DND-41 (cell line): ENCODE data around the gene LRPPRC.

Experiments
- ATAC-seq: fragments of 200-7000 bp; cut with Tn5 transposase; 3 replicates; pipeline ENCODE4 v1.9.1; 2021; ENCODE audit warnings: low read depth; ENCODE audit not compliant: insufficient read depth
- DNase-seq: peaks from one replicate; pipeline ENCODE4 v3.0.0-alpha.2; 2020
- H2AFZ ChIP-seq: 2 replicates; pipeline ENCODE4 v1.6.0; 2012; ENCODE audit warnings: low read depth, low read length
- H3K27ac ChIP-seq: 2 replicates; pipeline ENCODE4 v1.5.1; 2012; ENCODE audit warnings: low read length, inconsistent platforms
- H3K27me3 ChIP-seq: fragments of 200-600 bp; sonication (generic); 2 replicates; pipeline ENCODE4 v1.6.0; 2012; ENCODE audit warnings: low read length, mild to moderate bottlenecking, inconsistent platforms; ENCODE audit not compliant: insufficient read depth, poor library complexity
- H3K36me3 ChIP-seq: 2 replicates; pipeline ENCODE4 v1.5.1; 2012; ENCODE audit warnings: low read length, inconsistent platforms; ENCODE audit not compliant: insufficient read depth
- H3K4me1 ChIP-seq: 2 replicates; pipeline ENCODE4 v1.5.1; 2012; ENCODE audit warnings: mild to moderate bottlenecking, low read length; ENCODE audit not compliant: insufficient read depth
- H3K4me2 ChIP-seq: 2 replicates; pipeline ENCODE4 v1.6.0; 2012; ENCODE audit warnings: mild to moderate bottlenecking, moderate library complexity, low read length, inconsistent platforms; ENCODE audit not compliant: insufficient read depth
- H3K4me3 ChIP-seq, 2 experiments: fragments of 200-600 bp in 1 of 2; shearing (Covaris generic) in 1 of 2; 2 replicates each; pipeline ENCODE4 v1.5.1; 2012 to 2016; ENCODE audit warnings: inconsistent platforms in 2 of 2, low read length in 2 of 2, mild to moderate bottlenecking in 2 of 2, low read depth in 1 of 2, moderate library complexity in 1 of 2
- H3K79me2 ChIP-seq: 2 replicates; pipeline ENCODE4 v1.6.0; 2012; ENCODE audit warnings: low read length, inconsistent platforms; ENCODE audit not compliant: insufficient read depth
- H3K9ac ChIP-seq: 2 replicates; pipeline ENCODE4 v1.6.0; 2012; ENCODE audit warnings: low read depth, mild to moderate bottlenecking, inconsistent platforms, low read length, moderate library complexity
- H3K9me3 ChIP-seq: 2 replicates; pipeline ENCODE4 v1.5.1; 2012; ENCODE audit warnings: low read length, moderate library complexity, mild to moderate bottlenecking, inconsistent platforms; ENCODE audit not compliant: insufficient read depth, severe bottlenecking
- H4K20me1 ChIP-seq: 2 replicates; pipeline ENCODE4 v1.6.0; 2012; ENCODE audit warnings: low read length; ENCODE audit not compliant: insufficient read depth
- CTCF ChIP-seq: IDR thresholded peaks from 2 replicates; pipeline ENCODE4 v1.5.1; 2012; ENCODE audit warnings: borderline replicate concordance, low read length, moderate library complexity, mild to moderate bottlenecking; ENCODE audit not compliant: poor library complexity, severe bottlenecking; ENCODE audit errors: extremely low read depth
- EZH2 ChIP-seq: IDR thresholded peaks from 3 replicates; pipeline ENCODE4 v1.6.1; 2012; ENCODE audit warnings: borderline replicate concordance, low read depth, mild to moderate bottlenecking, moderate library complexity, low read length, inconsistent platforms; ENCODE audit not compliant: severe bottlenecking

Gene LRPPRC

GRCh38 chr2:43882312-43882711, 113.5 kb downstream of the LRPPRC start:
- ATAC-seq (no peak), DNase-seq (no peak)
- H3K4me1 ChIP-seq = no peaks in the 10 kb centered on the region
- H4K20me1 ChIP-seq = no peaks in the 10 kb centered on the region
- H3K27me3 ChIP-seq = no peaks in the 10 kb centered on the region
- no peak overlapping the region for H2AFZ ChIP-seq
- H3K4me2 ChIP-seq = no peak overlapping the region
- no peaks in the 10 kb centered on the region for H3K9me3 ChIP-seq
- no peaks in the 10 kb centered on the region for H3K79me2 ChIP-seq
- no peak overlapping the region for H3K9ac ChIP-seq
- TF ChIP-seq CTCF (no peak), EZH2 (no peak)
- H3K27ac ChIP-seq = no peak overlapping the region
- H3K4me3 ChIP-seq = no peak overlapping the region
- peaks cover 10% of the 10 kb centered on the region for H3K36me3 ChIP-seq

- no peaks in the 10 kb centered on the region for H3K4me1 ChIP-seq
- H3K79me2 ChIP-seq = no peaks in the 10 kb centered on the region
- no peak overlapping the region for H3K27ac ChIP-seq
- no peaks in the 10 kb centered on the region for H3K9me3 ChIP-seq
- no peaks in the 10 kb centered on the region for H3K36me3 ChIP-seq
- no peak overlapping the region for H3K4me2 ChIP-seq
- ATAC-seq (no peak), DNase-seq (no peak)
- H3K4me3 ChIP-seq = no peak overlapping the region
- H2AFZ ChIP-seq = no peak overlapping the region
- H3K9ac ChIP-seq = no peak overlapping the region
- no peaks in the 10 kb centered on the region for H3K27me3 ChIP-seq
- TF ChIP-seq CTCF (no peak), EZH2 (no peak)
- no peaks in the 10 kb centered on the region for H4K20me1 ChIP-seq
Observed at GRCh38 chr2:43880952-43881351, 114.8 kb downstream of the LRPPRC start.

- Histone ChIP-seq H3K4me1 (no peaks in the 10 kb centered on the region), H3K9me3 (no peaks in the 10 kb centered on the region), H3K27ac (no peak overlapping the region), H4K20me1 (no peaks in the 10 kb centered on the region), H3K79me2 (no peaks in the 10 kb centered on the region), H3K27me3 (no peaks in the 10 kb centered on the region), H3K4me2 (no peak overlapping the region), H3K36me3 (no peaks in the 10 kb centered on the region), H3K9ac (no peak overlapping the region), H2AFZ (no peak overlapping the region), H3K4me3 (no peak overlapping the region)
- ATAC-seq (no peak), DNase-seq (no peak)
- no peak for TF ChIP-seq EZH2
- TF ChIP-seq CTCF = no peak
Observed at GRCh38 chr2:43880471-43880870, 115.3 kb downstream of the LRPPRC start.

GRCh38 chr2:43879261-43879660, 116.5 kb downstream of the LRPPRC start:
- DNase-seq = no peak
- Histone ChIP-seq H4K20me1 (no peaks in the 10 kb centered on the region), H2AFZ (no peak overlapping the region), H3K27ac (no peak overlapping the region), H3K9ac (no peak overlapping the region), H3K4me2 (no peak overlapping the region), H3K36me3 (no peaks in the 10 kb centered on the region), H3K9me3 (no peaks in the 10 kb centered on the region), H3K79me2 (no peaks in the 10 kb centered on the region), H3K27me3 (no peaks in the 10 kb centered on the region), H3K4me3 (no peak overlapping the region), H3K4me1 (no peaks in the 10 kb centered on the region)
- ATAC-seq = no peak
- TF ChIP-seq CTCF (no peak), EZH2 (no peak)
